ENCODE results near the gene C6orf89. TPM values are rescaled to one million over a fixed set of nuclear protein-coding genes. Genes with fewer than 3 reads are reported as not detected.

C6orf89 gene
- total and polyA plus RNA-seq, 2 of the 13 experiments (the other 11 are each of a cell fraction or from before 2014, with no cell fraction given) = 22.1 to 32.2 TPM

GRCh38 chr6:36954262-36954931, 68.6 kb downstream of the C6orf89 start, which contains the start of gene PI16:
PI16 (plus strand) TSS chr6:36954738; CDS start chr6:36954761, 23 bp downstream.
- BruUV-seq (replicated peaks) = no TSS peak
- ChIA-PET POLR2A (no interaction called here), CTCF (ENCODE audit: low intra/inter-chr PET ratio, low total read pairs) (no interaction called here)
- in situ Hi-C loops (cut with HindIII; ENCODE audit: extremely low pct_ligation_motif_present, low pct_unique_long_range_greater_than_20kb) (no loop called here), intact Hi-C loops (cut with micrococcal nuclease; ENCODE audit: unreplicated experiment) (no loop called here)
- 39% methylated on average over 9 of the region's 14 CpGs for WGBS (ENCODE audit: low lambda C conversion rate)
- no peaks in the 10 kb centered on the region for H3K4me1 ChIP-seq (ENCODE audit: insufficient read depth, low read length)
- DNase-seq (ENCODE audit: low spot score) (no peak), ATAC-seq (peak; percentile 28), FAIRE-seq (no peak)
- H4K20me1 ChIP-seq (ENCODE audit: insufficient read depth, low read length) = no peaks in the 10 kb centered on the region
- peaks cover 13 to 50% of the 10 kb centered on the region in 2 experiments; a peak in 4 of 5 replicates for H3K27me3 ChIP-seq (ENCODE audit: control insufficient read depth in 1 of 2, insufficient read depth in 2 of 2, low read length in 2 of 2)
- no peaks in the 10 kb centered on the region for H3K79me2 ChIP-seq (ENCODE audit: insufficient read depth, low read length)
- no peaks in the 10 kb centered on the region for H3K9me3 ChIP-seq (ENCODE audit: low read length)
- TF ChIP-seq ZNF652 (CRISPR knock-in tag; IDR thresholded peaks at IDR 0.05; ENCODE audit: borderline replicate concordance, low read depth) = no peak
- no peak for TF ChIP-seq ZNF343 (CRISPR knock-in tag; IDR thresholded peaks at IDR 0.05)
- no peak for TF ChIP-seq IRF2 (CRISPR knock-in tag; IDR thresholded peaks at IDR 0.05)
- no peak for TF ChIP-seq RELA (CRISPR knock-in tag; IDR thresholded peaks at IDR 0.05)
- TF ChIP-seq ZNF432 (CRISPR knock-in tag; IDR thresholded peaks at IDR 0.05; ENCODE audit: borderline replicate concordance) = no peak
- no peak for TF ChIP-seq MAFK (conservative IDR thresholded peaks at IDR 0.05 in 1 of 2, IDR thresholded peaks at IDR 0.05 in 1 of 2; ENCODE audit: low read length in 2 of 2)
- no peak for TF ChIP-seq ZBTB39 (CRISPR knock-in tag; IDR thresholded peaks at IDR 0.05)
- no peak within 1 kb of the TSS for H2AFZ ChIP-seq (ENCODE audit: low read length)
- H3K4me2 ChIP-seq (ENCODE audit: low read depth, low read length) = no peak within 1 kb of the TSS
- no peak within 1 kb of the TSS for H3K9ac ChIP-seq (ENCODE audit: insufficient read depth, low read depth, low read length)
- H3K27ac ChIP-seq (ENCODE audit: extremely low read length, insufficient read depth, low read length) = no peak within 1 kb of the TSS
- H3K4me3 ChIP-seq (replicated peaks in 1 of 3; ENCODE audit: insufficient read depth in 1 of 3, low read depth in 2 of 3, low read length in 3 of 3) = no peak within 1 kb of the TSS
- H3K36me3 ChIP-seq (replicated peaks in 1 of 2; ENCODE audit: control insufficient read depth in 1 of 2, insufficient read depth in 2 of 2, low read length in 2 of 2) = no peaks in the 10 kb centered on the region

All from HepG2 (cell line).